NCI-H748 (cell line): Measurements from ENCODE around the gene RELCH.
A peak's percentile ranks its signal among the peaks of the same experiment; 100 is the strongest.

ENCODE experiments used
- DNase-seq: peaks from one replicate; lab custom pipeline; 2025; ENCODE audit not compliant: unreplicated experiment; lab: John Stamatoyannopoulos, UW

The RELCH gene

DNA sequence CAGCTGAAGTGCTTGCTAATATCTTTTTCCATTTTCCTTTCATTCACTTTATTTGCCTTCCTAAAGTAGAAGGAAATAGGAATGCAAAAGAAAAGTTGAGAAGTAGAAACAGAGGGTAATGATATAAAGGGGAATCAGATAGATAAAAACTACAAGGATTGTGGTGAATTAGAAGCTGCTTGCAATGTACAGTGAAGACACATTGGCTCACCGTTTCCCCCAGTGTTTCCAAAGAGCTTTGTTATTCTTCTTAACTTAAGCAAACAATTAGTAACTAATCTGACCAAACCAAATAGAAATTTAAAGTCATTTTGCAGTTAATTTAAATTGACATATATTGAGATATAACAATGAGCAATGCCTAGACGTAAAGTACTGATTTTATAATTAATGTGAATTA is 63.4 kb downstream of the RELCH start:
- no peak for DNase-seq

DNA sequence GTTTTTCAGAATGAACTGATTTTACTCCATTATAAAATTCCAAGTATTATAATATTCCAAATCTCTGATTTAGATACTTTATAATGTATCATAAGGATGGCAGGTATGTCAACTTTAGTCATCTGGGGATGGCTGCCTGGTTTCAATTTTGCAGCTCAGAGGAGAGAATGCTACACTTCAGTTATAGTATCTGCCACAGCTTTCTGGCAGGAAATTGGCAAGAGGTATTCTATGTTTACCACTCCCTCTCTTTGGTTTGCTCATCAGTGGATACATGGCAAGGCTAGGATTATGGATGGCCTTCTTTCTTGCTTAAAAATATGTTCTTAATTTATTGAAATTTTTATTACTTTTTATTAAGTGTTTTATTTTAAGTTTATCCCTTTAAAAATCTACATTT is 71.0 kb downstream of the RELCH start:
- DNase-seq: no peak

- no peak for DNase-seq
Observed at GRCh38 chr18:62258616-62259015, 71.6 kb downstream of the RELCH start.

DNA sequence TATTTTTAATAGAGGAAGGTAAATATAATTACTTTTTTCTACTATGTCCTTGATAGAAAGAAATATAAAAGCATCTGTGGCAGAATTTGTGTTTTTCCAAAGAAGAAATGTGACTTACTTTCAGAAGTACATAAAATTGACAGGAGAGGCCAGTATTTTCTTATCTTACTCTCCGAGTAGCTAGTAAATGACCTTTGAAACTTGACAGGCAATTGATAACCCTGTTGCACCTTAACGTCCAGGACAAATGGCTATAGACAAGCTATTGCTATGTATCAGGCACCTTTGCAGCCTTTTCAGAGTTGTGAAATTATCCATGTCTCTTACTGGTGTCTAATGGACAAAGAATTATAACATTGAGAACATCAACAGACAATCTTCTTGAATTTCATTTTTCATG is 75.0 kb downstream of the RELCH start:
- no peak for DNase-seq

GRCh38 chr18:62264984-62265383 is 77.9 kb downstream of the RELCH start:
- no peak for DNase-seq

GRCh38 chr18:62277045-62277444 is 90.0 kb downstream of the RELCH start:
- DNase-seq: no peak

DNA sequence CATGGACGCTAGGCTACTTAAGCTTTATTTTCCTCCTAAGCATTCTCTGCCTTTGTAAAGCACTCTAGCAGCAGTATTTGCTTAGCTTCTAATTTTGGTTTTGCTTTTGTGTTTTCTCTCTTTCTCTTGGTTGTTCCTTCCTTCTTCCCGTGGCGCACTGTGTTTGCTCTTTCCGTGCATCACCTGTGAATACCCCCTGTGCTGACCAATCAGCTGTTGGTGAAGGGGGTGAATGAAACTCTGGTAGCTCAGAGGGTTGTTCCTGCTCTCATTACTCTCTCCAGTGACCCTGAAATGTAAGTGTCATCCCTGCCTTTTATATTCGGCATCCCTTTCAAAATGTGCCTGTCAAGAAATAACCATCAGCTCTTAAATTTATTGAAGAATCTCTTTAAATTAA is 92.5 kb downstream of the RELCH start:
- peak; percentile 99 for DNase-seq

- DNase-seq: peak; percentile 34
Observed at GRCh38 chr18:62280058-62280457, 93.0 kb downstream of the RELCH start.

GRCh38 chr18:62280786-62281185 is 93.7 kb downstream of the RELCH start:
- DNase-seq: no peak

DNA sequence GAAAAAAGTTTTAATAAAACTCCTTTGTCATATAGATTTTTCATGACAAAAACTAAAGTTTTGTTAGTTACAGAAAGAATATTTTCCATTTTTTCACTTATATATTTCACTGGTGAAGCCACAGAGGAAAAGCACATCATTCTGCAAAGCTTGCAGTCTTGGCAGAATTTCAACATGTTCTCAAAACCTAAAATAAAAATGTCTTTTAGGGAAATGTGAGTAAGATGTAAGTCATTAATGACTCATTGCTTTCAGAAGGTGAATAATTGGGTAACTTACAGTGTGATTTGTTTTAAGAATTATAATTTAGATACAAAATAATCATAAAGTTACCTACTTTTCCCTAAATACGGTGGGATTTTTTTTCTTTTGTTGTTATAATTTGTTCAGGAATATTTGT is 94.6 kb downstream of the RELCH start:
- DNase-seq: no peak

DNA sequence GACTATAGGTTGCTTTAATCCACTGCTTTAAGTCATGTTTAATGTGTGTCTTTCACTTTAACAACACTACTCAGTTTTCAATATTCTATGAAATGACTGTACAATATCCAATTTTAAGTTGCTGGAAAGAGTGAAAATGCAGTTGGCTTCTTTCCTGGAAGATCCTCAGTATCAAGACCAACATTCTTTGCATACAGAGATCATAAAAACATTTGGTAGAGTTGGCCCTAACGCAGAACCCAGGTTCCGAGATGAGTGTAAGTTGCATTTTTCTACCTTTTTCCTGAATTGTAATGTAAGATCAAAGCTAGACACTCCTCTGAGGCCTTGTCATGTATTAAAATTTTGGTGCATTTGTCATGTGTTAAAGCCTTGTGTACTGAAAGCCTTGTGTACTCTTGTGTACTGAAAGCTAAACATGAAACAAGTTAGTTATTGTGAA is 95.2 kb downstream of the RELCH start:
- DNase-seq: no peak

- DNase-seq: no peak
Observed at GRCh38 chr18:62284637-62285036, 97.6 kb downstream of the RELCH start.

GRCh38 chr18:62285281-62285680 is 98.2 kb downstream of the RELCH start:
- no peak for DNase-seq

DNA sequence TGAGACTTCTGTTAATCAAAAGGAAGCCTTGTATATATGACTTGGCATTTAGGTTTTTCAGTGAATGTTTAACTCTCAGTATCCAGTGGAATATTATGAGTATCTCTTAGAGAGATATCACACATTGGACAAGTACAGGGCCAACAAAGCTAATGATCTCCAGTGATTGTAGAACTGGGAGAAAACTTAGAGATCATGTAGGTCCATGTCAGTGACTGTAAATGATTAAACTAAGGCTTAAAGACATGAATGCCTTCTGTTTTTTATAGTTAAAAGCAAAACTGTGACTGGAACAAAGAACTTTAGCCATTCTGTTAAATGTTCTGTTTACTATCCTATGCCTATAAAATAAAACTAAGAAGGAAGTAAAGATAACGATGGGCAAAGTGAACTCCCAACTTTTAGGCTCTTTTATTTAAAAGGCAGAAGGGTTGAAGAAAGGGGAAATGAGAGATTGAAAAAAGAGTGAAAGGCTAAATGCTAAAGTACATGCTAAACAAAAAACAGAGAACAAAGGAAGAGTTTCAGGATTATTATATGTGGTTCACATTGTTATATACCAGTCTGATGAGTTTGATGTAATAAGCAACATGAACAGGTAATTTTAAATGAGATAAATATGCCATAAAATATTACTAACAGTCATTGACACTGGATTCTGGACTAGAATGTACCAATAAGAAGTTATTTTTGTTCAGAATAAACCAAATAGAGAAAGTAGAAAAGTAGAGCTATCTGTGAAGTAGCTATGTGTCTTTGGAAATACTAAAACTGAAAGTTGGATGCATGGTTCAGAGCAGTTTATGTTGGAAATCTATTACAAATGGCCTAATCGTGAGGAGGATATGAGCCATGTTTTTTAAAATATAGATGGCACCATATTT is 101.0 kb downstream of the RELCH start:
- no peak for DNase-seq

GRCh38 chr18:62288665-62289008 is 101.6 kb downstream of the RELCH start:
- no peak for DNase-seq

DNA sequence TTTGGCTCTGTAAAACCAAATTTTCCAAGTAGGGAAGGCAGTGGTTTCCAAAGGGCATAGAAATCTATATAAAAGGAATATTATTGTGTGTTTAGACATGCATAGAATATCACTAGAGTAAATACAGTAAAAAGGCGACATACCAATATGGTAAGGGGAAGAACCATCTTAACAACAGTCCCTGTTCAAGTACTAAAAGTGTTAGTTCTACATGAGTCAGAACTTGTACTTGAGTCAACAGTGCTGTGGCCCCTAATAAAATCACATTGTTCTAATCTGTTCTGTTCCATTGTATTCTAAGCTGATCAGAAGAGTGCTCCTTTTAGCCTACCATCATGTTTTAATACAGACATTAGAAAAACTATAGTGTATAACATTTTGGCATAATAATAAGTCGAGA is 102.0 kb downstream of the RELCH start:
- DNase-seq: no peak

GRCh38 chr18:62294073-62294472 is 107.0 kb downstream of the RELCH start:
- no peak for DNase-seq

- no peak for DNase-seq
Observed at GRCh38 chr18:62300359-62300963, 113.4 kb downstream of the RELCH start.

GRCh38 chr18:62301322-62301721 is 114.3 kb downstream of the RELCH start:
- DNase-seq: no peak

- DNase-seq: no peak
Observed at GRCh38 chr18:62312851-62313250, 125.8 kb downstream of the RELCH start.

GRCh38 chr18:62318228-62319180 is 131.4 kb downstream of the RELCH start:
- no peak for DNase-seq

- no peak for DNase-seq
Observed at GRCh38 chr18:62321201-62321600, 134.1 kb downstream of the RELCH start.
